ENCODE results near the gene LCNL1. TPM values are rescaled to one million over a fixed set of nuclear protein-coding genes. Genes with fewer than 3 reads are reported as not detected.

Gene LCNL1
- total and polyA plus RNA-seq, 10 of the 15 experiments (the other 5 are each of a cell fraction or from before 2014, with no cell fraction given): not detected

DNA sequence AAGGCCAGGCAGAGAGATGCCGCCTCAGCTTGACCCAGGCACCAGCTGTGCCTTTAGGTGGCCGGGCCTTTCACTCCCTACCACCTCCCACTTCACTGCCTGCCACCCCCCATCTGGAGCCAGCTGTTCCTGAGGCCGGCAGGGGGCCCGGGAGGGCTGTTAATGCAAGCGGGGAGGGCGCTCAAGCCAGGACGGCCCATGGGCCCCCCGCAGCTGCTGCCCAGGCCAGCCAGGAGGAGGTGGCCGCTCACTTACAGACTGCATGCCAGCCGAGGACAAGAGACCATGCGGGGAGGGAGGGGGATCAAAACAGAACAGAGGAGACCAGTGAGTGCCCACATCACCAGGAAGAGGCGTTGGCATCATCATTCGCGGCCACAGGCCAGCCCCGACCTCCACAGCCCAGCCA lies 40.8 kb downstream of the LCNL1 start:
- FAIRE-seq: no peak
- WGBS (ENCODE audit: insufficient coverage, insufficient replicate concordance, low lambda C conversion rate, missing lambda C conversion rate): 65% methylated on average over 15 of the region's 15 CpGs
- no TSS peak for BruUV-seq (replicated peaks)

More for the DNA sequence above, 40.8 kb downstream of the LCNL1 start:
- POLR2A ChIA-PET: interaction anchor here (0.6 kb wide), 1 partner anchor 465 kb away, joined by 4 read pairs; no protein-coding TSS in a partner anchor
- Histone ChIP-seq H3K27ac (ENCODE audit: control insufficient read depth, insufficient read depth) (no peak overlapping the region), H3K4me3 (no peak overlapping the region), H3K4me1 (ENCODE audit: control insufficient read depth, insufficient read depth, low read length) (peaks cover 2% of the 10 kb centered on the region; the same call in 1 of the 2 replicates), H3K9me3 (replicated peaks; ENCODE audit: control insufficient read depth, insufficient read depth, low read length) (no peaks in the 10 kb centered on the region), H3K36me3 (ENCODE audit: control insufficient read depth in 2 of 2, insufficient read depth in 2 of 2, low read length in 1 of 2) (no peaks in the 10 kb centered on the region), H3K9ac (ENCODE audit: control insufficient read depth, insufficient read depth, low read length) (no peak overlapping the region), H2AFZ (ENCODE audit: control insufficient read depth, low read depth, low read length) (no peak overlapping the region), H4K20me1 (ENCODE audit: control insufficient read depth, insufficient read depth) (no peaks in the 10 kb centered on the region), H3K4me2 (ENCODE audit: control insufficient read depth, insufficient read depth) (no peak overlapping the region), H3K79me2 (ENCODE audit: control insufficient read depth, insufficient read depth, low read length) (no peaks in the 10 kb centered on the region), H3K27me3 (replicated peaks in 1 of 2; ENCODE audit: control insufficient read depth in 2 of 2, insufficient read depth in 2 of 2, low read length in 1 of 2) (peaks cover 0 to 2% of the 10 kb centered on the region in 2 experiments; a peak in 2 of 4 replicates)
- DNase-seq (ENCODE audit: low read depth, low spot score): no peak
- SMC1A ChIA-PET (ENCODE audit: uncharacterized antibody, unreplicated experiment): no interaction called here
- CTCF ChIA-PET: no interaction called here
- TF ChIP-seq ATF7 (IDR thresholded peaks at IDR 0.05; ENCODE audit: low read depth) (no peak), DPF2 (IDR thresholded peaks at IDR 0.05) (no peak), NR2C1 (IDR thresholded peaks at IDR 0.05) (no peak), BCL11A (IDR thresholded peaks at IDR 0.05; ENCODE audit: low read depth, low read length) (no peak), ZNF217 (IDR thresholded peaks at IDR 0.05) (no peak), SP1 (IDR thresholded peaks at IDR 0.05; ENCODE audit: low read depth, low read length) (no peak), HCFC1 (IDR thresholded peaks at IDR 0.05; ENCODE audit: low read length) (no peak), CBX3 (IDR thresholded peaks at IDR 0.05; ENCODE audit: borderline replicate concordance, low read depth) (no peak), ATF3 (IDR thresholded peaks at IDR 0.05; ENCODE audit: borderline replicate concordance, extremely low read depth, low read depth, low read length) (no peak), SIN3A (IDR thresholded peaks at IDR 0.05; ENCODE audit: low read depth, low read length) (no peak), TARDBP (IDR thresholded peaks at IDR 0.05; ENCODE audit: borderline replicate concordance) (no peak), FOXK2 (IDR thresholded peaks at IDR 0.05) (no peak), SMARCA5 (IDR thresholded peaks at IDR 0.05) (no peak), HDAC2 (IDR thresholded peaks at IDR 0.05) (no peak), ZNF687 (IDR thresholded peaks at IDR 0.05) (no peak), ZSCAN29 (IDR thresholded peaks at IDR 0.05) (no peak), PML (IDR thresholded peaks at IDR 0.05; ENCODE audit: low read length) (no peak)
- TF ChIP-seq, protein P1, sequence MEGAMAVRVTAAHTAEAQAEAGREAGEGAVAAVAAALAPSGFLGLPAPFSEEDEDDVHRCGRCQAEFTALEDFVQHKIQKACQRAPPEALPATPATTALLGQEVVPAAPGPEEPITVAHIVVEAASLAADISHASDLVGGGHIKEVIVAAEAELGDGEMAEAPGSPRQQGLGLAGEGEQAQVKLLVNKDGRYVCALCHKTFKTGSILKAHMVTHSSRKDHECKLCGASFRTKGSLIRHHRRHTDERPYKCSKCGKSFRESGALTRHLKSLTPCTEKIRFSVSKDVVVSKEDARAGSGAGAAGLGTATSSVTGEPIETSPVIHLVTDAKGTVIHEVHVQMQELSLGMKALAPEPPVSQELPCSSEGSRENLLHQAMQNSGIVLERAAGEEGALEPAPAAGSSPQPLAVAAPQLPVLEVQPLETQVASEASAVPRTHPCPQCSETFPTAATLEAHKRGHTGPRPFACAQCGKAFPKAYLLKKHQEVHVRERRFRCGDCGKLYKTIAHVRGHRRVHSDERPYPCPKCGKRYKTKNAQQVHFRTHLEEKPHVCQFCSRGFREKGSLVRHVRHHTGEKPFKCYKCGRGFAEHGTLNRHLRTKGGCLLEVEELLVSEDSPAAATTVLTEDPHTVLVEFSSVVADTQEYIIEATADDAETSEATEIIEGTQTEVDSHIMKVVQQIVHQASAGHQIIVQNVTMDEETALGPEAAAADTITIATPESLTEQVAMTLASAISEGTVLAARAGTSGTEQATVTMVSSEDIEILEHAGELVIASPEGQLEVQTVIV (IDR thresholded peaks at IDR 0.05; ENCODE audit: borderline replicate concordance, partially characterized antibody): no peak
- TF ChIP-seq, protein P2, sequence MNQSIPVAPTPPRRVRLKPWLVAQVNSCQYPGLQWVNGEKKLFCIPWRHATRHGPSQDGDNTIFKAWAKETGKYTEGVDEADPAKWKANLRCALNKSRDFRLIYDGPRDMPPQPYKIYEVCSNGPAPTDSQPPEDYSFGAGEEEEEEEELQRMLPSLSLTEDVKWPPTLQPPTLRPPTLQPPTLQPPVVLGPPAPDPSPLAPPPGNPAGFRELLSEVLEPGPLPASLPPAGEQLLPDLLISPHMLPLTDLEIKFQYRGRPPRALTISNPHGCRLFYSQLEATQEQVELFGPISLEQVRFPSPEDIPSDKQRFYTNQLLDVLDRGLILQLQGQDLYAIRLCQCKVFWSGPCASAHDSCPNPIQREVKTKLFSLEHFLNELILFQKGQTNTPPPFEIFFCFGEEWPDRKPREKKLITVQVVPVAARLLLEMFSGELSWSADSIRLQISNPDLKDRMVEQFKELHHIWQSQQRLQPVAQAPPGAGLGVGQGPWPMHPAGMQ (IDR thresholded peaks at IDR 0.05; ENCODE audit: borderline replicate concordance): no peak
- no peak for ATAC-seq
- RAD21 ChIA-PET (ENCODE audit: unreplicated experiment): no interaction called here
- intact Hi-C loops (cut with micrococcal nuclease; ENCODE audit: unreplicated experiment): no loop called here
- in situ Hi-C loops (cut with MboI): no loop called here
